Measurements from ENCODE around the gene RALGAPA2.

RALGAPA2 gene

GRCh38 chr20:20668639-20669038, 43.8 kb downstream of the RALGAPA2 start:
- no peak overlapping the region for H3K4me3 ChIP-seq (ENCODE audit: low read depth, low read length)
- TF ChIP-seq CTCF (IDR thresholded peaks at IDR 0.05; ENCODE audit: borderline replicate concordance, insufficient read depth, low read depth, low read length): no peak

- no peak for TF ChIP-seq CTCF (IDR thresholded peaks at IDR 0.05; ENCODE audit: borderline replicate concordance, insufficient read depth, low read depth, low read length)
- no peak overlapping the region for H3K4me3 ChIP-seq (ENCODE audit: low read depth, low read length)
Observed at GRCh38 chr20:20666359-20666758, 46.1 kb downstream of the RALGAPA2 start.

- no peak for TF ChIP-seq CTCF (IDR thresholded peaks at IDR 0.05; ENCODE audit: borderline replicate concordance, insufficient read depth, low read depth, low read length)
Observed at GRCh38 chr20:20665606-20666332, 46.7 kb downstream of the RALGAPA2 start.

GRCh38 chr20:20664795-20665589, 47.5 kb downstream of the RALGAPA2 start:
- TF ChIP-seq CTCF (IDR thresholded peaks at IDR 0.05; ENCODE audit: borderline replicate concordance, insufficient read depth, low read depth, low read length): peak; percentile 50; the same call in 1 of the 2 replicates
- H3K4me3 ChIP-seq (ENCODE audit: low read depth, low read length): no peak overlapping the region

More at GRCh38 chr20:20665606-20666332, 46.7 kb downstream of the RALGAPA2 start:
- H3K4me3 ChIP-seq (ENCODE audit: low read depth, low read length): no peak overlapping the region

GRCh38 chr20:20663841-20664240, 48.6 kb downstream of the RALGAPA2 start:
- no peak overlapping the region for H3K4me3 ChIP-seq (ENCODE audit: low read depth, low read length)
- TF ChIP-seq CTCF (IDR thresholded peaks at IDR 0.05; ENCODE audit: borderline replicate concordance, insufficient read depth, low read depth, low read length): no peak

GRCh38 chr20:20658871-20659431, 53.5 kb downstream of the RALGAPA2 start:
- no peak overlapping the region for H3K4me3 ChIP-seq (ENCODE audit: low read depth, low read length)
- no peak for TF ChIP-seq CTCF (IDR thresholded peaks at IDR 0.05; ENCODE audit: borderline replicate concordance, insufficient read depth, low read depth, low read length)
